Vagina (tissue), 2 donors: ENCODE results near the gene SRXN1.
"Not testable (repeated sequence)": the region's sequence is repeated elsewhere in the genome, so short reads cannot be mapped to it uniquely, and the experiment has no call there.

Experiments used
- CTCF ChIP-seq, 3 experiments: fragments of 450-650 bp in 2 of 3; fragments of 200-600 bp in 1 of 3; sonication (generic) in 1 of 3; IDR thresholded peaks; one replicate each; pipeline ENCODE4 v1.5.1; 2017 to 2019; ENCODE audit warnings: antibody characterized with exemption in 3 of 3, mild to moderate bottlenecking in 2 of 3, moderate library complexity in 2 of 3
- POLR2A ChIP-seq, 2 donors: fragments of 450-650 bp; IDR thresholded peaks; one replicate each; pipeline ENCODE4 v1.6.1; 2017; ENCODE audit warnings: antibody characterized with exemption in 2 of 2, mild to moderate bottlenecking in 2 of 2, moderate library complexity in 2 of 2
- POLR2AphosphoS5 ChIP-seq, 2 donors: sonication (generic); formaldehyde crosslinking; IDR thresholded peaks; one replicate each; pipeline ENCODE4 v1.9.0; 2017; ENCODE audit warnings: antibody characterized with exemption in 2 of 2, mild to moderate bottlenecking in 2 of 2, low read depth in 1 of 2; ENCODE audit not compliant: insufficient read depth in 1 of 2

DNA sequence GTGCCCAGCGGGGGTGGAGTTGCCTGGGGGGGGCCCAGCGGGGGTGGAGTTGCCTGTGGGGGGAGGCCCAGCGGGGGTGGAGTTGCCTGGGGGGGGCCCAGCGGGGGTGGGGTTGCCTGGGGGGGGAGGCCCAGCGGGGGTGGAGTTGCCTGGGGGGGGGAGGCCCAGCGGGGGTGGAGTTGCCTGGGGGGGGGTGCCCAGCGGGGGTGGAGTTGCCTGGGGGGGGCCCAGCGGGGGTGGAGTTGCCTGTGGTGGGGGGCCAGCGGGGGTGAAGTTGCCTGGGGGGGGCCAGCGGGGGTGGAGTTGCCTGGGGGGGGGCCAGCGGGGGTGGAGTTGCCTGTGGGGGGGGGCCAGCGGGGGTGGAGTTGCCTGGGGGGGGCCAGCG lies 11.0 kb downstream of the SRXN1 start:
- TF ChIP-seq CTCF (IDR thresholded peaks at IDR 0.05); POLR2A (IDR thresholded peaks at IDR 0.05); POLR2AphosphoS5 (IDR thresholded peaks at IDR 0.05; ENCODE audit: insufficient read depth in 1 of 2, low read depth in 1 of 2): not testable (repeated sequence)
